CD14-positive monocyte (primary cell): ENCODE measurements around the gene BIRC3. TPM values are rescaled to one million over a fixed set of nuclear protein-coding genes. Genes with fewer than 3 reads are reported as not detected.

Experiments
- DNase-seq, 3 donors: peaks; one replicate each; pipeline ENCODE4 v3.0.0-alpha.2; 2011 to 2022
- H2AFZ ChIP-seq: 2 replicates; pipeline ENCODE4 v1.6.0; 2012; ENCODE audit warnings: mild to moderate bottlenecking, low read depth, low read length, inconsistent platforms; ENCODE audit not compliant: insufficient read depth, poor library complexity, severe bottlenecking
- H3K27ac ChIP-seq, 2 donors: 1 replicate in 1 of 2; 2 replicates in 1 of 2; pipeline ENCODE4 v1.5.1; 2012 to 2013; ENCODE audit warnings: low read length in 2 of 2, control low read depth in 1 of 2, inconsistent platforms in 1 of 2, low read depth in 1 of 2, mild to moderate bottlenecking in 1 of 2
- H3K27me3 ChIP-seq, 2 donors: one replicate each; pipeline versions ENCODE4 v1.6.0 to v1.6.1; 2011 to 2013; ENCODE audit warnings: low read length in 2 of 2; ENCODE audit not compliant: control insufficient read depth in 2 of 2, insufficient read depth in 2 of 2
- H3K36me3 ChIP-seq, 2 donors: replicated peaks in 1 of 2; 1 replicate in 1 of 2; 2 replicates in 1 of 2; pipeline versions ENCODE4 v1.5.1 to v1.6.1; 2012 to 2013; ENCODE audit warnings: low read length in 2 of 2, control low read depth in 1 of 2, inconsistent platforms in 1 of 2, mild to moderate bottlenecking in 1 of 2; ENCODE audit not compliant: insufficient read depth in 2 of 2, control insufficient read depth in 1 of 2
- H3K4me1 ChIP-seq, 2 donors: 1 replicate in 1 of 2; 2 replicates in 1 of 2; pipeline versions ENCODE4 v1.5.1 to v1.6.1; 2012 to 2013; ENCODE audit warnings: low read length in 2 of 2, control low read depth in 1 of 2, inconsistent platforms in 1 of 2, mild to moderate bottlenecking in 1 of 2, moderate library complexity in 1 of 2; ENCODE audit not compliant: insufficient read depth in 2 of 2, control insufficient read depth in 1 of 2
- H3K4me2 ChIP-seq: replicated peaks from 2 replicates; pipeline ENCODE3; 2012; ENCODE audit warnings: low read length, moderate library complexity, mild to moderate bottlenecking; ENCODE audit not compliant: poor library complexity, severe bottlenecking; ENCODE audit errors: extremely low read depth
- H3K4me3 ChIP-seq, 3 experiments: fragments of 200-600 bp in 1 of 3; sonication (generic) in 1 of 3; replicated peaks in 1 of 3; 1 replicate in 2 of 3; 2 replicates in 1 of 3; pipeline ENCODE4 v1.5.1; 2011 to 2013; ENCODE audit warnings: low read length in 3 of 3, mild to moderate bottlenecking in 3 of 3, control low read depth in 2 of 3, low read depth in 2 of 3, inconsistent platforms in 1 of 3, moderate library complexity in 1 of 3
- H3K79me2 ChIP-seq: 2 replicates; pipeline ENCODE4 v1.6.0; 2012; ENCODE audit warnings: mild to moderate bottlenecking, control low read depth, inconsistent platforms, low read length, moderate library complexity; ENCODE audit not compliant: insufficient read depth
- H3K9ac ChIP-seq: 2 replicates; pipeline ENCODE4 v1.6.0; 2017; ENCODE audit warnings: low read length, mild to moderate bottlenecking; ENCODE audit not compliant: insufficient read depth, poor library complexity, severe bottlenecking
- H3K9me3 ChIP-seq, 2 donors: replicated peaks in 1 of 2; 1 replicate in 1 of 2; 2 replicates in 1 of 2; pipeline versions ENCODE4 v1.5.1 to v1.6.1; 2012 to 2013; ENCODE audit warnings: low read length in 2 of 2, control low read depth in 1 of 2; ENCODE audit not compliant: control insufficient read depth in 1 of 2, insufficient read depth in 1 of 2
- H4K20me1 ChIP-seq: 2 replicates; pipeline ENCODE4 v1.6.0; 2012; ENCODE audit warnings: mild to moderate bottlenecking, low read length, control low read depth, moderate library complexity; ENCODE audit not compliant: insufficient read depth
- H3K27ac Mint-ChIP-seq, 7 donors: one replicate each; pipeline ENCODE4 v1.8.0; 2020; ENCODE audit warnings: mild to moderate bottlenecking in 7 of 7, mixed read lengths in 7 of 7, moderate library complexity in 6 of 7, inconsistent platforms in 2 of 7
- H3K27me3 Mint-ChIP-seq, 3 donors: one replicate each; pipeline ENCODE4 v1.8.0; 2021 to 2022; ENCODE audit warnings: low read depth in 3 of 3, mild to moderate bottlenecking in 3 of 3, mixed read lengths in 3 of 3, moderate library complexity in 3 of 3, inconsistent platforms in 1 of 3
- H3K36me3 Mint-ChIP-seq, 2 donors: one replicate each; pipeline ENCODE4 v1.8.0; 2020; ENCODE audit warnings: mixed read lengths in 2 of 2, inconsistent platforms in 1 of 2, mild to moderate bottlenecking in 1 of 2
- H3K4me1 Mint-ChIP-seq: one replicate; pipeline ENCODE4 v1.8.0; 2020; ENCODE audit warnings: mild to moderate bottlenecking, mixed read lengths
- H3K4me3 Mint-ChIP-seq, 2 donors: one replicate each; pipeline ENCODE4 v1.8.0; 2020; ENCODE audit warnings: mild to moderate bottlenecking in 2 of 2, mixed read lengths in 2 of 2, moderate library complexity in 1 of 2
- H3K9me3 Mint-ChIP-seq, 7 donors: one replicate each; pipeline ENCODE4 v1.8.0; 2020 to 2022; ENCODE audit warnings: mixed read lengths in 7 of 7, mild to moderate bottlenecking in 6 of 7, moderate library complexity in 6 of 7, inconsistent platforms in 2 of 7
- CTCF ChIP-seq: fragments of 200-600 bp; IDR thresholded peaks from one replicate; pipeline ENCODE4 v1.8.0; 2022; ENCODE audit warnings: antibody characterized with exemption, mild to moderate bottlenecking
- WGBS: methylation state at CpG from one replicate; pipeline ENCODE4 v1.1.5; 2013; ENCODE audit warnings: missing lambda C conversion rate; ENCODE audit not compliant: insufficient coverage; 5-methylcytosine and 5-hydroxymethylcytosine counted together
- intact Hi-C, 2 donors: fragments of 100-400 bp; cut with micrococcal nuclease; formaldehyde crosslinking; loops; one replicate each; pipeline versions ENCODE4 v1.15.0 to v1.15.1; 2023
- polyA plus RNA-seq, 3 donors: library from polyadenylated mRNA; depleted of rRNA in 1 of 3; unstranded in 2 of 3; stranded (reverse) in 1 of 3; fragments of 300-500 nt in 2 of 3; fragments of >200 nt in 1 of 3; fragmentation: Illumina TruSeq in 2 of 3; gene quantifications; 1 replicate in 2 of 3; 2 replicates in 1 of 3; pipeline ENCODE4 v1.2.3, GENCODE V29; 2012 to 2021

BIRC3 gene
- polyA plus RNA-seq, 3 donors = 3.0 to 9.8 (median 9.5) TPM

GRCh38 chr11:102287964-102288724, 29.1 kb upstream of the BIRC3 start:
- no peaks in the 10 kb centered on the region for H3K79me2 ChIP-seq
- peak; percentile 78 for TF ChIP-seq CTCF
- intact Hi-C loops = loop anchor here (5.0 to 10.0 kb wide), 2 partner anchors 59 to 207 kb away; partner anchors contain the start of gene BIRC2 (in 1 of the 2)
- no peaks in the 10 kb centered on the region for H3K36me3 ChIP-seq
- Mint-ChIP-seq H3K27me3 (peaks cover 2 to 3% (median 2%) of the 10 kb centered on the region in 3 donors), H3K4me3 (peak overlapping the region in 1 of 2 donors; percentile 15), H3K4me1 (peaks cover 28% of the 10 kb centered on the region), H3K27ac (peak overlapping the region; percentile 29 to 87 (median 63)), H3K9me3 (no peaks in the 10 kb centered on the region), H3K36me3 (no peaks in the 10 kb centered on the region)
- peak overlapping the region; percentile 15 for H3K4me2 ChIP-seq
- H2AFZ ChIP-seq = peak overlapping the region; percentile 74
- peak overlapping the region in 1 of 3 experiments; percentile 28 for H3K4me3 ChIP-seq
- 38% methylated on average over 6 of the region's 13 CpGs for WGBS
- H3K27me3 ChIP-seq = no peaks in the 10 kb centered on the region
- no peaks in the 10 kb centered on the region for H4K20me1 ChIP-seq
- no peaks in the 10 kb centered on the region for H3K9me3 ChIP-seq
- H3K9ac ChIP-seq = no peak overlapping the region
- H3K4me1 ChIP-seq = peaks cover 22 to 29% of the 10 kb centered on the region in 2 donors
- H3K27ac ChIP-seq = peak overlapping the region in 1 of 2 donors; percentile 29
- peak; percentile 66 to 82 (median 80) for DNase-seq

GRCh38 chr11:102288725-102289083, 28.6 kb upstream of the BIRC3 start:
- Histone ChIP-seq H3K4me3 (no peak overlapping the region), H2AFZ (peak overlapping the region; percentile 74), H4K20me1 (no peaks in the 10 kb centered on the region), H3K27me3 (no peaks in the 10 kb centered on the region), H3K9ac (no peak overlapping the region), H3K27ac (no peak overlapping the region), H3K36me3 (no peaks in the 10 kb centered on the region), H3K9me3 (no peaks in the 10 kb centered on the region), H3K4me2 (no peak overlapping the region), H3K4me1 (peaks cover 16 to 23% of the 10 kb centered on the region in 2 donors), H3K79me2 (no peaks in the 10 kb centered on the region)
- no peak for DNase-seq
- no peak overlapping the region for H3K4me3 Mint-ChIP-seq
- no peak for TF ChIP-seq CTCF
- peaks cover 0 to 2% (median 2%) of the 10 kb centered on the region in 3 donors for H3K27me3 Mint-ChIP-seq
- 81% methylated on average over 2 of the region's 3 CpGs for WGBS
- H3K4me1 Mint-ChIP-seq = peaks cover 23% of the 10 kb centered on the region
- intact Hi-C loops = loop anchor here (5.0 to 10.0 kb wide), 2 partner anchors 59 to 206 kb away; partner anchors contain the start of gene BIRC2 (in 1 of the 2)
- no peaks in the 10 kb centered on the region for H3K36me3 Mint-ChIP-seq
- H3K9me3 Mint-ChIP-seq = no peaks in the 10 kb centered on the region
- no peak overlapping the region for H3K27ac Mint-ChIP-seq
